Measurements from ENCODE around the gene BACE2.

- TF ChIP-seq CTCF (IDR thresholded peaks at IDR 0.05) (no peak), POLR2A (IDR thresholded peaks at IDR 0.05) (no peak)
Measured at GRCh38 chr21:41217671-41218385, 49.9 kb downstream of the BACE2 start.
